HL-60/S4 (cell line): ENCODE results near the gene SLC26A5.
"Not testable (repeated sequence)": the region's sequence is repeated elsewhere in the genome, so short reads cannot be mapped to it uniquely, and the experiment has no call there.

Source experiments
- in situ Hi-C: fragments of 300-500 bp; cut with MboI; formaldehyde crosslinking; loops from 2 replicates; pipeline ENCODE4 v1.14.3; 2022; ENCODE audit warnings: low sequenced_read_pairs

The SLC26A5 gene

GRCh38 chr7:103446049-103446520, at the start of gene SLC26A5:
Gene SLC26A5, minus strand, starts transcription at chr7:103446207. Its CDS starts 24,693 bp downstream, at chr7:103421514.
- in situ Hi-C loops: no loop called here

GRCh38 chr7:103487419-103487818, 41.4 kb upstream of the SLC26A5 start:
- in situ Hi-C loops: no loop called here

- in situ Hi-C loops: not testable (repeated sequence)
These were observed 40.9 kb upstream of the SLC26A5 start for GRCh38 chr7:103486873-103487272.

GRCh38 chr7:103480771-103481170, 34.8 kb upstream of the SLC26A5 start:
- in situ Hi-C loops: no loop called here

GRCh38 chr7:103474956-103475355, 28.9 kb upstream of the SLC26A5 start:
- in situ Hi-C loops: no loop called here

GRCh38 chr7:103469095-103469948, 23.3 kb upstream of the SLC26A5 start:
- in situ Hi-C loops: no loop called here

- in situ Hi-C loops: no loop called here
These were observed 20.8 kb upstream of the SLC26A5 start for GRCh38 chr7:103466814-103467213.

- in situ Hi-C loops: no loop called here
These were observed 16.4 kb upstream of the SLC26A5 start for GRCh38 chr7:103462358-103462757.

GRCh38 chr7:103447073-103447960, 1.3 kb upstream of the SLC26A5 start:
- in situ Hi-C loops: no loop called here

GRCh38 chr7:103445228-103446048, 569 bp downstream of the SLC26A5 start:
- in situ Hi-C loops: no loop called here

GRCh38 chr7:103439661-103440060, 6.3 kb downstream of the SLC26A5 start:
- in situ Hi-C loops: no loop called here

- in situ Hi-C loops: no loop called here
These were observed 8.4 kb downstream of the SLC26A5 start for GRCh38 chr7:103437623-103438022.

- in situ Hi-C loops: no loop called here
These were observed 13.3 kb downstream of the SLC26A5 start for GRCh38 chr7:103432712-103433111.

- in situ Hi-C loops: no loop called here
These were observed 20.8 kb downstream of the SLC26A5 start for GRCh38 chr7:103425177-103425576.

- in situ Hi-C loops: no loop called here
These were observed 22.4 kb downstream of the SLC26A5 start for GRCh38 chr7:103423467-103424179.

GRCh38 chr7:103420857-103421384, 25.1 kb downstream of the SLC26A5 start:
- in situ Hi-C loops: no loop called here

GRCh38 chr7:103418241-103418640, 27.8 kb downstream of the SLC26A5 start:
- in situ Hi-C loops: no loop called here

GRCh38 chr7:103413407-103413806, 32.6 kb downstream of the SLC26A5 start:
- in situ Hi-C loops: no loop called here

GRCh38 chr7:103412151-103412550, 33.9 kb downstream of the SLC26A5 start:
- in situ Hi-C loops: no loop called here
